EH (cell line): ENCODE results near the gene INSRR.

ENCODE experiments used
- DNase-seq: peaks from one replicate; pipeline ENCODE4 v3.0.0-alpha.2; 2015; ENCODE audit warnings: low read depth

Gene INSRR

GRCh38 chr1:156874142-156874541, 15.2 kb upstream of the INSRR start:
- DNase-seq, result no peak

DNA sequence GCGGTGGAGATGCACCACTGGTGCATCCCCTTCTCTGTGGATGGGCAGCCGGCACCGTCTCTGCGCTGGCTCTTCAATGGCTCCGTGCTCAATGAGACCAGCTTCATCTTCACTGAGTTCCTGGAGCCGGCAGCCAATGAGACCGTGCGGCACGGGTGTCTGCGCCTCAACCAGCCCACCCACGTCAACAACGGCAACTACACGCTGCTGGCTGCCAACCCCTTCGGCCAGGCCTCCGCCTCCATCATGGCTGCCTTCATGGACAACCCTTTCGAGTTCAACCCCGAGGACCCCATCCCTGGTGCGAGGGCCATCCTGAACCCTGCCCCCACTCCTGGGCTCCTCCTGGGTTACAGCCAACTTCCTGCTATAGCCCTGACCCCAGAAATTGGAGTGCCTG, 14.7 kb upstream of the INSRR start:
- no peak for DNase-seq

GRCh38 chr1:156869455-156869854, 10.5 kb upstream of the INSRR start:
- no peak for DNase-seq

- no peak for DNase-seq
Measured at GRCh38 chr1:156868341-156868740, 9.4 kb upstream of the INSRR start.

GRCh38 chr1:156866249-156866909, 7.5 kb upstream of the INSRR start:
- DNase-seq, result no peak

DNA sequence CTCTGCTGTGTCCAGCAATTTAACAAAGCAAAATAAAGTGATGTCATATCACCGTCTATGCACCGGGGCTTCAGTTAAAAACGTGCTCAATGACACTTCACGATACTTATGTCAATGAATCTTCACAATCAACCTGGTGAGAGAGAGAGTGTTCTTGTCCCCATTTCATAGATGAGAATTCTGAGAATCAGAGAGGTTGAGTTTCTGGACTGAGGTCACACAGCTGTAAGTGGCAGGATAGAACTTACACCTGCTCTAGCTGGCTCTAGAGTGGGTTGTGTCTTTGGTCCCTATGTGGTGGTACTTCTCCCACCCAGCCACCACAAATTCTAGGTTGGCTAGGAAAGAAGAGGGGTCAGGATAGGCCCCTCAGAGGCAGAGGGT, 6.9 kb upstream of the INSRR start:
- no peak for DNase-seq

DNA sequence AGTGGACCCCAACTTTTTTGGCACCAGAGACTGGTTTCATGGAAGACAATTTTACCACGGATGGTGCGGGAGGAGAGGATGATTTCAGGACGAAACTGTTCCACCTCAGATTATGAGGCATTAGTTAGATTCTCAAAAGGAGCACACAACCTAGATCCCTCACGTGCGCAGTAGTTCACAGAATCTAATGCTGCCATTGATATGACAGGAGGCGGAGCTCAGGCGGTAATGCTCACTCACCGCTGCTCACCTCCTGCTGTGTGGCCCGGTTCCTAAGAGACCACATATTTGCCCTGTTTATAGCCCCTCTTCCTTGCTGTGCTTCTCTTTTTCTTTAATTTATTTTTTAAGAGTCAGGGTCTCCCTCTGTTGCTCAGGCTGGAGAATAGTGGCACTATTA, 6.3 kb upstream of the INSRR start:
- DNase-seq, result no peak

GRCh38 chr1:156864796-156865195, 5.9 kb upstream of the INSRR start:
- DNase-seq, result no peak

GRCh38 chr1:156863631-156864030, 4.7 kb upstream of the INSRR start:
- no peak for DNase-seq

GRCh38 chr1:156862997-156863599, 4.2 kb upstream of the INSRR start:
- no peak for DNase-seq

- DNase-seq, result no peak
Measured at GRCh38 chr1:156862584-156862983, 3.7 kb upstream of the INSRR start.

DNA sequence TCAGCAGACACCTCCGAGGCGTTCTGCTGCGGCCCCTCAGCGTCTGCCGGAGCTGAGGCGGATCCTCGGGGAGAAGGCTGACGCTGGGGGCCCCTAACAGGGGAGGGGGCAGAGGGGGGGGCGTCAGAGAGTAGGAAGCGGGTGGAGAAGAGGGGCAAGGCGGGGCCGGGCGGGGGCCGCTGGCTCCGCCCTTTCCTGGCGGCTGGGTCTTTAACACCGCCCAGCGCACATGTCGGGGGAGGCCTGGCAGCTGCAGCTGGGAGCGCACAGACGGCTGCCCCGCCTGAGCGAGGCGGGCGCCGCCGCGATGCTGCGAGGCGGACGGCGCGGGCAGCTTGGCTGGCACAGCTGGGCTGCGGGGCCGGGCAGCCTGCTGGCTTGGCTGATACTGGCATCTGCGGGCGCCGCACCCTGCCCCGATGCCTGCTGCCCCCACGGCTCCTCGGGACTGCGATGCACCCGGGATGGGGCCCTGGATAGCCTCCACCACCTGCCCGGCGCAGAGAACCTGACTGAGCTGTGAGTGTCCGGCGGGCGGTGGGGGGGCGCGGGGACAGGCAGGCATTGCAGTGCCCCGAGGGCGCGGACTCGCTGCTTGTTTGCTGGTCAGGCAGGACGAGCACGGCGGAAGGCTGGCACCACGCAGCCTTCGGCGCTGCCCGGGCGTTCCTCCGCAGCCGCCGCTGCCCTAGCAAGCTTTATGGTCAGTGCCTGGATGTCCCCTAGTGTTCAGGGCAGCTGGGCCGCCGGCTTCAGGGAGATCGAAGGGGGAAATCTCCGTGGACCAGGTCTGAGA, 1.9 kb upstream of the INSRR start, which contains the start of gene NTRK1:
Gene NTRK1, plus strand, starts transcription at position 238 of the 796 bp plus-strand sequence. Its CDS starts 70 bp downstream, at position 308.
- DNase-seq, result peak; percentile 33

GRCh38 chr1:156860113-156860627, 1.3 kb upstream of the INSRR start:
- peak; percentile 51 for DNase-seq

DNA sequence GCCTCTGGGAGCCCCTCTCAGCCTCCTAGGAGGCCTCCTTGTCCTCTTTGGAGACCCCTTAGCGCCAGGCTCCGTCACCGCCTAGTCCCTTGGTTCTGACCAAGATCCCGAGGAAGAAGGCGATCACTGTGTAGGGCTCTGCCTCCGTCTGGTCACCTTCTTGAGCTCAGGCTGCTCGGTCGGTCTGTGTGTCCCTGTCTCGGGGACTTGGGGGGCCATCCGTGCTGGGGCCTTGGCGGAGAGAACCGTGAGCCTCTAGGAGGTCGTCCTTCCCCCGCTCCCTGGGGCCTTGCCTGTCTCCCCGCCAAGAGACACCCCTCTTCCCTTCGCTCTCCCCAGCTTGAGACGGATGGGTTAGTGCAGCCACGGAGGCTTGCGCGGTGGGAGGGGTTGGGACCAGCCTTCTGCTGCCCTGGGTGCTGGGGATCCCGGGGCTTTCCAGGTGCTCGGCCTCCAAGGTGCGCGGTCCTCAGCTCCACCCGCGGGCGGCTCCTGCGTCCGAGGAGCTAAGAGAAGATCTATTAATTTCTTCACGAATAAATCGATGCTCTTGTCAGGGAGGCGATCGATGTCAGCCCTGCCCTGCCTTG, 701 bp upstream of the INSRR start:
- DNase-seq, result peak; percentile 34

- DNase-seq, result no peak
Measured at GRCh38 chr1:156858555-156858956, 361 bp downstream of the INSRR start.

DNA sequence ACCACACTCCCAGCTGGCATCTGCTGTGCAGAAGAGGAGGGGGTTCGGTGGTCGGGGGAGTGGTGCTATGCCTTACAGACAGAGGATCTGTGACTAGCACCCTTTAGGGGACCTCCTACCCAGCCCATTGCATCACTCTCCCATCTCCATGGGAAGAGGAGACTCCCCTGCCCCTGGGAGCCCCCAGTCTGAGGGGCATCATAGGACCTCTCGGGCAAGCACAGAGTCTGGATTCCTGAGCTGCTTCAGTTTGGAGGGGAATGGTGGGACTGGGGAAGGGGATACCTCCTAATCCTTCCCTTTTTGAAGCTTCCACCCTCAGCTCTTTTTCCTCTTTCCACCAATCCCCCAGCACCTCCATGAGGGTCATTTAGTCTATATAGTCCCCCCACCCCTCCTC, 1.4 kb downstream of the INSRR start:
- DNase-seq, result no peak

DNA sequence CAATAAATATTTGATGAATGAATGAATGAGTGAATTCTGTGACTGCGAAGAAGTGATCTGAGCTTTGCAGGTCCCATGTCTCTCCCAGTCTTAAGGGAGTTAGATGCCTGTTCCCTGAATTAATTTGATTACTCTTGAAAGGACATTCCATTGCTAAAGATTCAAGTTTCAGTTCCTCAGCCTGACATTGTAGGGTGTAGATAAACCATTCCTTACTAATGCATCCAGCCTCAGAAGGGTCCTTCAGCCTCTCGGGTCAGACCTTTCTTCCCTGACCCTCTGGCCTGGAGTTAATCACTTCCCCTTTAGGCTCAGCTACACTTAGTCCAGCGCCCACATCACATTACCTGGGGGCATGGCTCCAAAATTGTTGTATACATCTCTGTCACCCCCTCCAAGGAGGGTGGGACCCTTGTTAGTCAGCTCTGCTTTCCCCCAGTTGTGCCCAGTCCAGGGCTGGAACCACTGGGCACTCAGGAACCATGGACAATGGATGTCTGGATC, 2.6 kb downstream of the INSRR start:
- no peak for DNase-seq

DNA sequence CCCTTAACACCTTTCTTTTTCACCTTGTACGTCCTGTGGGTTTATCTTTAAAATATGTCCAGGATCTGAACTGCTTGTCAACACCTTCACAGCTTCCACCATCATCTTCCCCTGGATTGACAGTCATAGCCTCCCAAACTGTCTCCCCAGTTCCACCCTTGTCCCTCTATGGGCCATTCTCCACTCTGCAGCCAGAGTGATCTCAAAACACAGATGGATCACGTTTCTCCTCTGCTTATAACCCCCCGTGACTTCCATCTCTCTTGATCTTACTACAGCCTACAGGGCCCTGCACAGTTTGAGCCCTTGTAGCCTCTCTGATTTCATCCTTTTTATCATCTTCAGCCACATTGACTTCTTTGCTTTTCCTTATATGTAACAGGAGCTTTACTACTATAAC, 4.3 kb downstream of the INSRR start:
- DNase-seq, result no peak

DNA sequence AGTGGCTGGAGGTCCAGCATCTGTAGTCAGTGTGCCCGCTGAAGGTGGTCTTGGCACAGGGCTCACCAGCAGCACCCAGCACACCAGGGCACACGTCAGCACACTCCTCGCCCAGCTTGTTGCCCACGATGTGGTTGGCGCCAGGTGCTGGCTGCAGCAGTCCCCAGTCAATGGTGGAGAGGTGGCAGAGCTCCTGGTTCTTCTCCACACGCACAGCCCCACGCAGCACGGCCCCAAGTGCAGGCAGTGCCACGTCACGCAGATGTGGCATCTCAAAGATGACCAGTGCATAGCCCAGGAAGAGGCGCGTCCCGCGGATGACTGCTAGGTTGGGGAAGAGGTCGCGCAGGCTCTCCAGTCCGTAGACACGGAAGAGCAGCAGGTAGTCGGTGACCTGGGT, 5.2 kb downstream of the INSRR start:
- DNase-seq, result no peak

DNA sequence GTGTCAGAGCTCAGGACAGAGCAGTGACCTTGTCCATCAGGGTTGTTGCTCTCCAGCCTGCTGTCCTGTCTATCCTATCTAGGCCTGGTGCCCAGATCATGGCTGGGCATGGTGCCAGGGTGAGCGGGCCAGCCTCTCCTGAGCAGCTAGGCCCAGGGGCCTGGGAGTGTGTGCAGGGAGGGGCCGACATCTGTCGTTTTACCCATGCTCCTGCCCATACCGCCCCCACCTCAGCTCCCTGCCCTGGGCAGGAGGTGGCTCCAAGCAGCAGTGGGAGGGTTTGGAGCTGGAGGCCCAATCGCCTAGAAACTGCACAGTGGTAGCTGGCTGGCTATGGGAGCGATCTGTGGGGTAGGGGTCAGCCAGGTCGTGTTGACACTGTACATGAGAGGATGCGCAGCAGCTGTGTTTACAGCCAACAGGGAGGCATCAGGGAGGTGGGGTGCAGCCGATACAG, 6.5 kb downstream of the INSRR start:
- DNase-seq, result peak; percentile 48

- no peak for DNase-seq
Measured at GRCh38 chr1:156851779-156852417, 7.0 kb downstream of the INSRR start.

GRCh38 chr1:156849151-156849496, 9.8 kb downstream of the INSRR start:
- no peak for DNase-seq
